Measurements from ENCODE around the gene MKI67.
"Not testable (repeated sequence)": the region's sequence is repeated elsewhere in the genome, so short reads cannot be mapped to it uniquely, and the experiment has no call there.

Gene MKI67

GRCh38 chr10:128109707-128110106 lies 16.5 kb downstream of the MKI67 start:
- DNase-seq (ENCODE audit: low read depth in 2 of 2, low spot score in 1 of 2), result no peak

GRCh38 chr10:128105383-128105782 lies 20.8 kb downstream of the MKI67 start:
- DNase-seq (ENCODE audit: low read depth in 2 of 2, low spot score in 1 of 2), result no peak

- DNase-seq (ENCODE audit: low read depth in 2 of 2, low spot score in 1 of 2), result no peak
Measured at GRCh38 chr10:128103229-128103714, 23.0 kb downstream of the MKI67 start.

GRCh38 chr10:128102480-128103228 lies 23.6 kb downstream of the MKI67 start:
- no peak for DNase-seq (ENCODE audit: low read depth in 2 of 2, low spot score in 1 of 2)

- no peak for DNase-seq (ENCODE audit: low read depth in 2 of 2, low spot score in 1 of 2)
Measured at GRCh38 chr10:128101901-128102300, 24.3 kb downstream of the MKI67 start.

- no peak for DNase-seq (ENCODE audit: low read depth in 2 of 2, low spot score in 1 of 2)
Measured at GRCh38 chr10:128099901-128100300, 26.3 kb downstream of the MKI67 start.

- no peak for DNase-seq (ENCODE audit: low read depth in 2 of 2, low spot score in 1 of 2)
Measured at GRCh38 chr10:128098631-128099030, 27.6 kb downstream of the MKI67 start.

GRCh38 chr10:128097783-128098182 lies 28.4 kb downstream of the MKI67 start:
- DNase-seq (ENCODE audit: low read depth in 2 of 2, low spot score in 1 of 2), result no peak

- DNase-seq (ENCODE audit: low read depth in 2 of 2, low spot score in 1 of 2), result no peak
Measured at GRCh38 chr10:128096486-128097199, 29.6 kb downstream of the MKI67 start.

- no peak for DNase-seq (ENCODE audit: low read depth in 2 of 2, low spot score in 1 of 2)
Measured at GRCh38 chr10:128095753-128096469, 30.3 kb downstream of the MKI67 start.

GRCh38 chr10:128095027-128095752 lies 31.0 kb downstream of the MKI67 start:
- peak in 1 of 2 donors; percentile 15 for DNase-seq (ENCODE audit: low read depth in 2 of 2, low spot score in 1 of 2)

- DNase-seq (ENCODE audit: low read depth in 2 of 2, low spot score in 1 of 2), result not testable (repeated sequence)
Measured at GRCh38 chr10:128094596-128094995, 31.6 kb downstream of the MKI67 start.

GRCh38 chr10:128092454-128092853 lies 33.8 kb downstream of the MKI67 start:
- no peak for DNase-seq (ENCODE audit: low read depth in 2 of 2, low spot score in 1 of 2)

GRCh38 chr10:128091636-128092210 lies 34.5 kb downstream of the MKI67 start:
- DNase-seq (ENCODE audit: low read depth in 2 of 2, low spot score in 1 of 2), result no peak

- DNase-seq (ENCODE audit: low read depth in 2 of 2, low spot score in 1 of 2), result no peak
Measured at GRCh38 chr10:128087884-128088709, 38.1 kb downstream of the MKI67 start.

GRCh38 chr10:128087146-128087883 lies 38.9 kb downstream of the MKI67 start:
- DNase-seq (ENCODE audit: low read depth in 2 of 2, low spot score in 1 of 2), result no peak

- no peak for DNase-seq (ENCODE audit: low read depth in 2 of 2, low spot score in 1 of 2)
Measured at GRCh38 chr10:128086003-128086863, 40.0 kb downstream of the MKI67 start.

GRCh38 chr10:128084991-128085390 lies 41.2 kb downstream of the MKI67 start:
- no peak for DNase-seq (ENCODE audit: low read depth in 2 of 2, low spot score in 1 of 2)
